A549 (cell line): Measurements from ENCODE around the gene KRT16. TPM values are rescaled to one million over a fixed set of nuclear protein-coding genes. Genes with fewer than 3 reads are reported as not detected.
"Not testable (repeated sequence)": the region's sequence is repeated elsewhere in the genome, so short reads cannot be mapped to it uniquely, and the experiment has no call there.

ENCODE experiments used
- ATAC-seq, 2 experiments: fragments of 200-7000 bp in 1 of 2; fragments of >200 bp in 1 of 2; cut with Nextera tagmentation in 1 of 2; cut with Tn5 transposase in 1 of 2; 3 replicates each; pipeline versions ENCODE4 v1.8.0 to v1.9.1; 2018 to 2020; ENCODE audit warnings: mild to moderate bottlenecking in 1 of 2, moderate library complexity in 1 of 2
- CTCF ChIA-PET: fragments of 300-600 bp; sonication (Branson Sonifier 250); formaldehyde crosslinking; extraction: SDS; loops from one replicate; lab custom pipeline; 2021; ENCODE audit warnings: antibody characterized with exemption, inconsistent platforms; lab: Yijun Ruan, JAX
- POLR2A ChIA-PET: fragments of 350-600 bp; formaldehyde crosslinking; extraction: SDS; loops from one replicate; lab custom pipeline; 2021; ENCODE audit warnings: antibody characterized with exemption, inconsistent platforms; lab: Yijun Ruan, JAX
- DNase-seq, 2 experiments: peaks; one replicate each; pipeline versions ENCODE4 v3.0.0 to v3.0.0-alpha.2; 2011 to 2016; ENCODE audit warnings: low read depth in 1 of 2, low spot score in 1 of 2
- FAIRE-seq: peaks from 2 replicates; lab custom pipeline; 2011; peaks lifted over from hg19 to GRCh38; lab: Jason Lieb, UNC
- H3K27ac ChIP-seq, 2 experiments: fragments of >200 bp; sonication (Bioruptor Twin); formaldehyde crosslinking; 3 replicates each; pipeline ENCODE4 v1.5.1; 2016 to 2017
- H3K4me1 ChIP-seq: fragments of >200 bp; sonication (Bioruptor Twin); formaldehyde crosslinking; 3 replicates; pipeline ENCODE4 v1.6.1; 2016
- H3K4me2 ChIP-seq: fragments of >200 bp; sonication (Bioruptor Twin); formaldehyde crosslinking; 3 replicates; pipeline ENCODE4 v1.6.1; 2016
- H3K4me3 ChIP-seq: fragments of >200 bp; sonication (Bioruptor Twin); formaldehyde crosslinking; 3 replicates; pipeline ENCODE4 v1.5.1; 2016
- H3K9me3 ChIP-seq: fragments of >200 bp; sonication (Bioruptor Twin); formaldehyde crosslinking; 3 replicates; pipeline ENCODE4 v1.6.1; 2016
- CBX2 ChIP-seq: fragments of 200-600 bp; sonication (generic); IDR thresholded peaks from 2 replicates; pipeline ENCODE4 v1.6.1; 2016; ENCODE audit warnings: low read depth, mild to moderate bottlenecking, borderline replicate concordance
- ELK1 ChIP-seq: fragments of 150-350 bp; IDR thresholded peaks from 2 replicates; pipeline ENCODE4 v1.6.1; 2014; ENCODE audit warnings: low read depth, mild to moderate bottlenecking, low read length
- HES2 ChIP-seq: fragments of >200 bp; sonication (Bioruptor Twin); formaldehyde crosslinking; IDR thresholded peaks from 2 replicates; pipeline ENCODE4 v1.6.1; 2016
- HEYL ChIP-seq: fragments of 250-450 bp; sonication (Bioruptor Pico); IDR thresholded peaks from 2 replicates; pipeline ENCODE4 v1.8.0; 2021; ENCODE audit warnings: mild to moderate bottlenecking, moderate library complexity
- HMGXB4 ChIP-seq: fragments of 250-450 bp; sonication (Bioruptor Pico); IDR thresholded peaks from 2 replicates; pipeline ENCODE4 v1.5.0; 2021; ENCODE audit warnings: mild to moderate bottlenecking, moderate library complexity, borderline replicate concordance
- HOXA7 ChIP-seq: fragments of 250-450 bp; sonication (Bioruptor Pico); IDR thresholded peaks from 2 replicates; pipeline ENCODE4 v1.5.0; 2020; ENCODE audit warnings: mild to moderate bottlenecking, moderate library complexity
- JUN ChIP-seq, 2 experiments: fragments of >200 bp; sonication (Bioruptor Twin); formaldehyde crosslinking; IDR thresholded peaks; 2 replicates in 1 of 2; 3 replicates in 1 of 2; pipeline ENCODE4 v1.6.1; 2016 to 2017
- KDM1A ChIP-seq: fragments of 200-600 bp; sonication (generic); IDR thresholded peaks from 2 replicates; pipeline ENCODE4 v1.6.1; 2016; ENCODE audit warnings: low read depth, mild to moderate bottlenecking
- KDM5A ChIP-seq: fragments of 200-600 bp; sonication (generic); IDR thresholded peaks from 2 replicates; pipeline ENCODE4 v1.6.1; 2016; ENCODE audit warnings: antibody characterized with exemption, mild to moderate bottlenecking
- MAFK ChIP-seq: fragments of 450-650 bp; IDR thresholded peaks from 2 replicates; pipeline ENCODE4 v1.6.1; 2014; ENCODE audit not compliant: partially characterized antibody
- NR3C1 ChIP-seq: fragments of >200 bp; sonication (Bioruptor Twin); formaldehyde crosslinking; IDR thresholded peaks from 3 replicates; pipeline ENCODE4 v1.6.1; 2017
- PHF8 ChIP-seq: fragments of 200-600 bp; sonication (generic); IDR thresholded peaks from 2 replicates; pipeline ENCODE4 v1.6.1; 2016; ENCODE audit warnings: low read depth, mild to moderate bottlenecking, antibody characterized with exemption, moderate library complexity, borderline replicate concordance
- POLR2A ChIP-seq: IDR thresholded peaks from 2 replicates; pipeline ENCODE4 v1.6.1; 2012; ENCODE audit warnings: mild to moderate bottlenecking, low read length
- RARB ChIP-seq: fragments of 250-450 bp; sonication (Bioruptor Pico); IDR thresholded peaks from 2 replicates; pipeline ENCODE4 v1.8.0; 2021; ENCODE audit warnings: mild to moderate bottlenecking, moderate library complexity
- RCOR1 ChIP-seq: fragments of 150-350 bp; IDR thresholded peaks from 2 replicates; pipeline ENCODE4 v1.6.1; 2014; ENCODE audit warnings: antibody characterized with exemption, low read length, low read depth
- SREBF2 ChIP-seq: fragments of 450-650 bp; IDR thresholded peaks from 2 replicates; pipeline ENCODE4 v1.6.1; 2014; ENCODE audit warnings: mild to moderate bottlenecking, moderate library complexity
- USF2 ChIP-seq: fragments of 450-650 bp; IDR thresholded peaks from 2 replicates; pipeline ENCODE4 v1.6.1; 2014; ENCODE audit warnings: antibody characterized with exemption
- ZFP36 ChIP-seq: fragments of 450-650 bp; IDR thresholded peaks from 2 replicates; pipeline ENCODE4 v1.6.1; 2014; ENCODE audit warnings: borderline replicate concordance; ENCODE audit not compliant: partially characterized antibody
- WGBS: methylation state at CpG from one replicate; pipeline ENCODE4 v1.1.6; 2017; ENCODE audit errors: missing lambda C conversion rate; 5-methylcytosine and 5-hydroxymethylcytosine counted together
- polyA plus RNA-seq, 4 experiments: library from polyadenylated mRNA; depleted of rRNA in 3 of 4; stranded (reverse); fragments of >200 nt; fragmentation: RNase III in 1 of 4; extraction: RNeasy Plus Mini Kit Qiagen cat#74134 plus additional on column Dnase treatment in 1 of 4; gene quantifications; 2 replicates in 3 of 4; 3 replicates in 1 of 4; pipeline ENCODE4 v1.2.3, GENCODE V29; 2011 to 2017

Gene KRT16
- polyA plus RNA-seq, 2 of the 4 experiments (the other 2 are of a cell fraction) = 0.28 TPM; not detected in 1

- no peaks in the 10 kb centered on the region for H3K9me3 ChIP-seq
- no peak for ATAC-seq
- no peak for DNase-seq
- ChIA-PET POLR2A (no interaction called here), CTCF (interaction anchor here (1.0 to 7.4 kb wide), 5 partner anchors 8 to 76 kb away, joined by 3 to 54 read pairs (median 5); no protein-coding TSS in a partner anchor)
- no peaks in the 10 kb centered on the region for H3K4me1 ChIP-seq
- FAIRE-seq = no peak
- H3K4me2 ChIP-seq = no peak within 1 kb of the TSS
- no peak within 1 kb of the TSS for H3K4me3 ChIP-seq
- 60% methylated on average over 15 of the region's 15 CpGs for WGBS
- TF ChIP-seq PHF8 (no peak), HEYL (CRISPR knock-in tag) (no peak), KDM1A (no peak), RCOR1 (no peak), SREBF2 (no peak), USF2 (no peak), RARB (CRISPR knock-in tag) (no peak)
- no peak within 1 kb of the TSS for H3K27ac ChIP-seq
Observed at GRCh38 chr17:41586863-41587495, 25.6 kb downstream of the KRT16 start, which contains the start of gene KRT14. Gene KRT14 (minus strand): TSS chr17:41586895. CDS start chr17:41586834, 61 bp downstream.

GRCh38 chr17:41585301-41586056 lies 27.1 kb downstream of the KRT16 start:
- Histone ChIP-seq H3K4me1 (no peaks in the 10 kb centered on the region), H3K27ac (no peak overlapping the region), H3K4me3 (no peak overlapping the region), H3K4me2 (no peak overlapping the region), H3K9me3 (no peaks in the 10 kb centered on the region)
- POLR2A ChIA-PET = no interaction called here
- DNase-seq (no peak), ATAC-seq (peak in 1 of 2 experiments; percentile 18; a peak in 1 of 6 replicates), FAIRE-seq (no peak)
- 53% methylated on average over 3 of the region's 5 CpGs for WGBS
- CTCF ChIA-PET = interaction anchor here (7.2 to 7.4 kb wide), 2 partner anchors 36 to 63 kb away, joined by 49 to 54 read pairs; no protein-coding TSS in a partner anchor
- TF ChIP-seq MAFK = no peak
- TF ChIP-seq CBX2 = no peak
- no peak for TF ChIP-seq NR3C1
- TF ChIP-seq HES2 = no peak
- TF ChIP-seq JUN (IDR thresholded peaks at IDR 0.05) = no peak
- TF ChIP-seq POLR2A = no peak
- no peak for TF ChIP-seq HOXA7

GRCh38 chr17:41584331-41584927 lies 28.1 kb downstream of the KRT16 start:
- H3K27ac ChIP-seq, ATAC-seq, FAIRE-seq, H3K4me3 ChIP-seq, POLR2A ChIA-PET, DNase-seq, H3K4me1 ChIP-seq, H3K9me3 ChIP-seq, H3K4me2 ChIP-seq: not testable (repeated sequence)
- 73% methylated on average over 8 of the region's 8 CpGs for WGBS
- CTCF ChIA-PET = interaction anchor here (0.6 to 7.4 kb wide), 4 partner anchors 35 to 644 kb away, joined by 3 to 54 read pairs (median 26); no protein-coding TSS in a partner anchor

- CTCF ChIA-PET = interaction anchor here (0.6 to 7.4 kb wide), 8 partner anchors 10 to 673 kb away, joined by 3 to 54 read pairs (median 4); no protein-coding TSS in a partner anchor
- POLR2A ChIA-PET = no interaction called here
- H3K4me1 ChIP-seq = peaks cover 6% of the 10 kb centered on the region
- FAIRE-seq (no peak), ATAC-seq (no peak), DNase-seq (no peak)
- H3K9me3 ChIP-seq = no peaks in the 10 kb centered on the region
- no peak overlapping the region for H3K4me2 ChIP-seq
- no peak overlapping the region for H3K27ac ChIP-seq
- whole genome bisulfite sequencing = 72% methylated on average over 33 of the region's 33 CpGs
- H3K4me3 ChIP-seq = no peak overlapping the region
- TF ChIP-seq KDM5A = no peak
- TF ChIP-seq HMGXB4 = no peak
- TF ChIP-seq ZFP36 = peak; percentile 27
- TF ChIP-seq ELK1 = no peak
- TF ChIP-seq JUN (IDR thresholded peaks at IDR 0.05) = no peak
- no peak for TF ChIP-seq RARB (CRISPR knock-in tag)
Observed at GRCh38 chr17:41583137-41584127, 29.1 kb downstream of the KRT16 start.
